Head of caudate nucleus (tissue), 42 donors: ENCODE measurements around the gene DNASE1L2.
"Not testable (repeated sequence)": the region's sequence is repeated elsewhere in the genome, so short reads cannot be mapped to it uniquely, and the experiment has no call there.

Experiments
- DNase-seq, 42 donors: peaks; one replicate each; pipeline versions ENCODE4 v3.0.0 to v3.0.0-alpha.2; 2020 to 2021; ENCODE audit warnings: mixed read lengths in 7 of 42
- intact Hi-C: fragments of 100-400 bp; cut with DNase I; formaldehyde crosslinking; loops from one replicate; pipeline ENCODE4 v1.15.0; 2022

DNASE1L2 gene

GRCh38 chr16:2234813-2235170, 1.5 kb upstream of the DNASE1L2 start:
- intact Hi-C loops = no loop called here

GRCh38 chr16:2235234-2235651, 1.0 kb upstream of the DNASE1L2 start:
- intact Hi-C loops = no loop called here

More at GRCh38 chr16:2234813-2235170, 1.5 kb upstream of the DNASE1L2 start:
- no peak for DNase-seq

DNA sequence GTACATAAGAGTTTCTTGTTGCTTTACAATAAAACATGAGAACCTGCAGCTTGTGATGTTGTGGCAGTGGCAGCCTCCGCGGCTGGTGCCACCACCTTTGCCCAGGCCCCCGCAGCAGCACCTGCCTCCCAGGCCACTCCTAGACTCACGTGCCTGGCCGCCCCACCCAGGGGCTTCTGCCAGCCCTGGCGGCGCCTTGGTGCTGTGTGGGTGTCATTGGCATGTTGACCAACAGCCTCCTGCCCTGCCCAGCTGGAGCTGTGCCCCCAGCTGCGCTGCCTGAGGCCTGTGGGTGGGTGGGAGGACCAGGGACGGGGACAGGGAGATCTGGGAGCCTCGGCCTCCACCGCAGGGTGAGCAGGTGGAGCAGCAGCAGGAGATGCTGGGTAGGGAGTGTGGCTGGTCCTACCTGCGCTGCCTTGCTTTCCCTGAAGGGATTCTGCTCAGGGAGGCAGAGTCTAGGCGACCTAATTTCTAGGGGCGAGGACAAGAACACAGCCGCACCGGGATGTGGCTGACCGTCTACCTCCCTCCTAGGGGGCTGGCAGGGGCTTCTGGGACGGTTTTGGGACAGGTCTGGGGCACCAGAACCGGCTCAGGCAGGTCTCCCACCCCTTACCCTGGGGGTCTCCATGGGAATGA, 428 bp upstream of the DNASE1L2 start:
- intact Hi-C loops = no loop called here

More at GRCh38 chr16:2235234-2235651, 1.0 kb upstream of the DNASE1L2 start:
- no peak for DNase-seq

DNA sequence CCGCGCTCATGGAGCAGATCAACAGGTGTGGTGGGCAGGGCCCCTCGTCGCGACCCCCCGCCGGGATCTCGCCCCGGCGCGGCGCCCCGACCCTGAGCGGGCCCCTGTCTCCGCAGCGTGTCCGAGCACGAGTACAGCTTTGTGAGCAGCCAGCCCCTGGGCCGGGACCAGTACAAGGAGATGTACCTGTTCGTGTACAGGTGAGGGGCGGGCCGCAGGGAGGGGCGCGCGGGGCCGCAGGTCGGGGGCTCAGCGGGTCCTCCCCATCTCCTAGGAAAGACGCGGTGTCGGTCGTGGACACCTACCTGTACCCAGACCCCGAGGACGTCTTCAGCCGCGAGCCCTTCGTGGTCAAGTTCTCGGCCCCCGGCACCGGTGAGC, 848 bp downstream of the DNASE1L2 start:
- intact Hi-C loops = no loop called here

More for the DNA sequence above, 428 bp upstream of the DNASE1L2 start:
- no peak for DNase-seq

DNA sequence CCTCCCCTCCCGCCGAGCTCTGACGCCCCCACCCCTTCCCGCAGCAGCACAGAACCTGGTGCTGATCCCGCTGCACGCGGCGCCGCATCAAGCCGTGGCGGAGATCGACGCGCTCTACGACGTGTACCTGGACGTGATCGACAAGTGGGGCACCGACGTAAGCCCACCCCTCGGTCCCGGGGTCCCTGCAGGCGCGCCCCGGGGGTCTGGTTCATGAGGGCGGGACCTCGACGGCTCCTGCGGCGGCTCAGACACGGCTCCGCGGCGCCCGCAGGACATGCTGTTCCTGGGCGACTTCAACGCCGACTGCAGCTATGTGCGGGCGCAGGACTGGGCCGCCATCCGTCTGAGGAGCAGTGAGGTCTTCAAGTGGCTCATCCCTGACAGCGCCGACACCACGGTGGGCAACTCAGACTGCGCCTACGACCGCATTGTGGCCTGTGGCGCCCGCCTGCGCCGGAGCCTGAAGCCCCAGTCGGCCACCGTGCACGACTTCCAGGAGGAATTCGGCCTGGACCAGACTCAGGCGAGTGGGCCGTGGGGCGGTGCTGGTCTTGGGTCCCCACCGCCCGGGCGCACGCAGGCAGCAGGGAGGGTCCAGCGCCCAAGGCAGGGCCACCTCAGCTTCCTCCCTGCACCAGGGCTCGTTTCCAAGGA, 1.4 kb downstream of the DNASE1L2 start:
- intact Hi-C loops = no loop called here
- no peak for DNase-seq

More for the DNA sequence above, 848 bp downstream of the DNASE1L2 start:
- no peak for DNase-seq

DNA sequence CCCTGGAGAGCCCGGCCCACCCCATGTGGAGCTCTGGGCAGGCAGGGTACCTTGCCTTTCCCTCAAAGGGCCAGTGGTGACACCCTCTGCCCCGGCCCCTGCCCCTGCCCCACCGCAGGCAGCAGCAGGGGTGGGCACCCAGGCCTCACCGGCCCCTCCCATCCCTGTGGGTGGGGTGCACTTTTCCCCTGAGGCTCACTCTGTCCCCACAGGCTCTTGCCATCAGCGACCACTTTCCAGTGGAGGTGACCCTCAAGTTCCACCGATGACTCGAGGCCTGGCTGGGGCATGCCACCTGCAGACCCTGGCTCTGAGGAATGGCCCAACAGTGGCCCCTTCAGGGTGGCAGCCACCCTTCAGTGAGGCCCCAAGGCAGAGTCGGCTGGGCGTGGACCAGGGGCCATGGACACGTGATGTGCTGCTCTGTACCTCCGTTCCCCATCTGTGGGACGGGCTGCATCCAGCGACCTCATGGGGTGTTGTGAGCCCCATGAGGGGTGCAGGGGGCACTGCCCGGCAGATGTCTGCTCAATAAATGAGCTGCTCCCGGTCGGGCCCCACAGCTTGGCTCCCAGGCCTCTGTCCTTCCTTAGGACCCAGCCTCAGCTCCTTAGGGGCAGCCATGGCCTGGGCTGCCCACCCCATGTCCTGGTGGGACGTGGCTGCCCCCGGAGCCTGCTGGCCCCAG, 2.0 kb downstream of the DNASE1L2 start:
- intact Hi-C loops = no loop called here

DNA sequence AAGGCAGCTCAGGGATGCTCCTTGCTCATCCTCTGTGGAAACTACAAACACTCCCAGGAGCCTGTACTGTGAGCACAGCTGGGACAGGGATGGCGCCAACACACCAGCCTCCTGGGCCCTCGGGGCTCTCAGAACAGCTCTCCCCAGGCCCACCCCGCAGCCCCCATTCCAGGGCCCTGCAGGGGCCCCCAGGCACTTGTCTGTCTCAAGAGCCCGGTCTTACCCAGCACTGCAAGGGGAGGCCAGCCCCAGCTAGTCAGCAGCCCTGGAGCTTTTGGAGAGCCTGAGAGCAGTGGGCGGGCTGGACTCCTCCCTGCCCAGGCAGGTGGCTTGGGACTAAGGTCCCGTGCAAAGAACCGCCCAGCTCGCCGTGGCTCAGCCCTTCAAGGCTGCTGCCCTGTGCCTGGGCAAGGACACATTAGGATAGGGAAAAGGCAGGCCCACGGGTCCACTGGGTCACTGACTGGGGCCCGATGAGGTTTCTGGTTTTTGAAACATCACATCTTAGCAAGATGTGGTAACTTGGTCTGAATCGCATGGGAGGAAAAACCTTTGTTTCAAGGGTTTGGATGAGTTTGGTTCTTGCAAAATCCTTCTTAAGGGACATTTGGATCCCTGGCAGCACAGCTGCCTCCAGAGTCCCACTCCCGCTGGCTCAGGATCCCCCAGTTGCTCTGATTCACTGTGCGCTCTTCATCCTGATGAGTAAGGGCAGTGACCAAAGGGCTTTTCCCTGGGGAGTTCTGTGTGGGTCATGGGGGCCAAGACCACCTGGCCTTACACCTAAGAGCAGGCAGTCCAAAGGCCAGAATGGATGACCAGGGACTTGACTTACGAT, 2.8 kb downstream of the DNASE1L2 start:
- intact Hi-C loops = no loop called here
- DNase-seq = no peak

More for the DNA sequence above, 2.0 kb downstream of the DNASE1L2 start:
- no peak for DNase-seq

DNA sequence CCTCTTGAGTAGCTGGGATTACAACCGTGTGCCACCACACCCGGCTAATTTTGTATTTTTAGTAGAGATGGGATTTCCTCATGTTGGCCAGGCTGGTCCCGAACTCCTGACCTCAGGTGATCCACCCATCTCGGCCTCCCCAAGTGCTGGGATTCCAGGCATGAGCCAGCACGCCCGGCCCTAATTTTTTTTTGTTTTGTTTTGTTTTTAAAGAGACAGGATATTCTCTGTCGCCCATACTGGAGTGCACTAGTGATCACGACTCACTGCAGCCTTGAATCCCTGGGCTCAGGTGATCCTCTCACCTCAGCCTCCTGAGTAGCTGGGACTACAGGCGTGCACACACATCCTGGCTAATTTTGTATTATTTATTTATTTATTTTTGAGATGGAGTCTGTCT, 4.1 kb downstream of the DNASE1L2 start:
- DNase-seq, intact Hi-C loops: not testable (repeated sequence)

DNA sequence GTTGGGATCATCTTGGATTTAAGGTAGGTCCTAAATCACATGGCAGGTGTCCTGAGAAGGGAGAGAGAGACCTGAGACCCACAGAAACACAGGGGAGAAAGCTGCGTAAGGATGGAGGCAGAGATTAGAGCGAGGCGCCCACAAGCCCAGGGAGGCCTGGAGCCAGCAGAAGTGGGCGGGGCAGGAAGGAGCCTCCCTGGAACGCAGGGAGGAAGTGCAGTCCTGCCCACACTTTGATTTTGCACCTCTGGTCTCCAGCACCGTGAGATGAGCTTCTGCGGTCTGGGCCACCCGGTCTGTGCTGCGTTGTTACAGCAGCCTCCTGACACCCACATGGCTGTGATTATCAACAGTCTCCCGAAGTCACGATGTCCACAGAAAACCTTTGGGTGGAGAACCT, 6.4 kb downstream of the DNASE1L2 start:
- intact Hi-C loops = no loop called here
- DNase-seq = no peak

GRCh38 chr16:2243031-2243528, 6.8 kb downstream of the DNASE1L2 start:
- no peak for DNase-seq
- intact Hi-C loops = no loop called here

DNA sequence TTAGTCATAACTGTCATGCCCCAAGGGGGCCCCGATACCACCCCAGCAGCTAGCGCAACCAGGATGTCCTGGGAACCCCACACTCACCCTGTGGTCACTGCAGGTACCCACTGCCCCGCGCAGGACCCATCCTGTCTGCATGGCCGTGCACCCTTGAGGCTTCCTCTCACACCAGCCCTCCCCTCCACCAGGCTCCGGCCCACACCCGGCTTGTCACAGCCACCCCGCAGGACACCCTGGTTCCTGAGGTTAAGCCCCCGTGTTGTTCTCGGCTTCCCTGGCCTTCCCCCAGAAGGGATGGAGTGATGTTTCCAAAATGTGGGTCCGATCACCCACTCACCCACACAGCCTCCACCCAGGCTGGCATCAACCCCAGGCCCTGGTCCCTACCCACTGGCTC, 7.5 kb downstream of the DNASE1L2 start:
- DNase-seq = no peak
- intact Hi-C loops = no loop called here

DNA sequence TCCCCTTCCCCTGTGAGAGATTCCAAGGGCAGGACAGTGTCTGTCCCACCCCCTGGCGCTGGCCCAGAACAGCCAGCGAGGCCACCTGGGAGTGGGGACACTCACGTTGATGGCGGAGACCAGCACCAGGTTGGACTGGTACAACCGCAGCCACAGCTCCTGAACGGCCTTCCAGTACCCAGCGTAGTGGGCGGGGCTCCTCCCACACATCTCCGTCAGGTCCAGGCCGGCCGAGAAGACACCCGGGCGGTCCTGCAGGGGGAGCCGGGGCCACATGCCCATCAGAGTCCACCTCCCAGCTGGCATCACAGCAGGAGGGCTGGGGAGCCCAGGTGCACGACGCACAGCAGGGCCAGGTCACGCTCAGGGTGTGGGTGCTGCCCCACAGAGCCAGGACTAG, 8.1 kb downstream of the DNASE1L2 start:
- intact Hi-C loops = no loop called here
- DNase-seq = no peak

DNA sequence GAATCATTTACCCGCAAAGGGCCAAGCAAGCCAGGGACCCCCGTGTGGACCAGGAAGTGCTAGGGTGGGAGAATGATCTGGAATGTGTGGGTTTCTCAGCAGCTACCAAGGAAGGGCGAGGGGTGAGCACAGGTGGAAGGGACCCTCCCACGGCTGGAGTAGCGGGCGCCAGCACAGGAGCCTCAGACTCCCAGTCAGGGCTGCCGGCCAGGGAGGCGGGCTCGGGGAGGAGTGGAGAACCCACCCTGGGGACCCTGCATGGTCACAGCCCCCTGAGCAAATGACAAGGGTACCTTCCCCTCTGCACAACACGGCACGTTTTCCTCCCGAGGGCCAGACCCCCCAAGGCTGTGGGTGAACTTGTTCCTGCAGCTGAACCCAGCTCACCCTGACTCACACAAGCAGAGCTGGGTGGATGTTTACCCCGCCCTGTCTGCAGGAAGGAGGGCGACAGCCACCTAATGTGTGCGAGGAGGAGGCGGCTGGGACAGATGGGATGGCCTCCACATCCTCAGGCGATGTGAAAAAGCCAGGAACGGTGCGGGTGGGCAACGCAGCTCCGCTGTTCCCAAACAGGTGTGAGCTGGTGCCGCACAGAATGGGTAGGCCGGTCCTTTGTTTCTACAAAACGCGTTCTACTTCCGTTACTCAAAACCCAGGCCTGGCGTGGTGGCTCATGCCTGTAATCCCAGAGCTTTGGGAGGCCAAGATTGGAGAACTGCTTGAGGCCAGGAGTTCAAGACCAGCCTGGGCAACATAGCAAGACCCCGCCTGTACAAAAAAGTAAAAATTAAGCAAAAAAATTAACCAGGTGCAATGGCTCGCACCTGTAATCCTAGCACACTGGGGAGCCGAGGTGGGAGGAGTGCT, 8.9 kb downstream of the DNASE1L2 start:
- intact Hi-C loops = no loop called here
- DNase-seq = no peak

GRCh38 chr16:2246301-2246885, 10.1 kb downstream of the DNASE1L2 start:
- DNase-seq = no peak
- intact Hi-C loops = no loop called here

- no peak for DNase-seq
- intact Hi-C loops = no loop called here
These were observed 14.5 kb downstream of the DNASE1L2 start for GRCh38 chr16:2250652-2251295.

GRCh38 chr16:2251296-2252111, 15.3 kb downstream of the DNASE1L2 start, which contains the start of gene ECI1:
Gene ECI1, minus strand, starts transcription at chr16:2251587. Its CDS starts 21 bp downstream, at chr16:2251566.
- DNase-seq = peak; percentile 79 to 98 (median 93)
- intact Hi-C loops = no loop called here

DNA sequence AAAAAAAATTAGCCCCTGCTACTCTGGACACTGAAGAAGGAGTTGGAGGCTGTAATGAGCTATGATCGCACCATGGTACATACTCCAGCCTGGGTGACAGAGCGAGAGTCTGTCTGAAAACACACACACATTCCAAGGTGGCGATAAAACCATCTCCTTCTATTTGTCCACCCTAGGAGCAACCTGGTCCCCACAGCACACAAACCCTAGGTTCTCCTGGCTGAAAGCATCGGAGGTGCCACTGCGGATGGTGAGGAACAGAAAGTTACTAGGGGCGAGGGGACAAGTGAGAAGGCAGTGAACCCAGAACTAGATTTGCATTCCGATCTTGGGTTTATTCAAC, 16.5 kb downstream of the DNASE1L2 start:
- intact Hi-C loops = no loop called here
- DNase-seq = no peak
